ENCODE measurements around the gene PLA2G7. TPM values are rescaled to one million over a fixed set of nuclear protein-coding genes. Genes with fewer than 3 reads are reported as not detected.

The PLA2G7 gene
- polyA plus RNA-seq, 1 donor from 2014 or later, result 0.35 TPM

GRCh38 chr6:46741482-46741881 lies 6.3 kb upstream of the PLA2G7 start:
- Histone ChIP-seq H3K36me3 (ENCODE audit: insufficient read depth, low read length) (no peaks in the 10 kb centered on the region), H3K9me2 (ENCODE audit: insufficient read depth, low read length) (no peaks in the 10 kb centered on the region), H3K4me3 (ENCODE audit: low read length) (no peak overlapping the region), H2AFZ (ENCODE audit: low read depth, low read length) (no peak overlapping the region), H3K27me3 (ENCODE audit: insufficient read depth, low read depth, low read length) (peaks cover 5% of the 10 kb centered on the region), H3K9me3 (ENCODE audit: low read length) (no peaks in the 10 kb centered on the region), H3K79me2 (replicated peaks; ENCODE audit: insufficient read depth, low read length) (no peaks in the 10 kb centered on the region), H3F3A (ENCODE audit: insufficient read depth, low read length, poor library complexity, severe bottlenecking) (no peaks in the 10 kb centered on the region), H3K27ac (ENCODE audit: low read length) (no peak overlapping the region), H3K9ac (ENCODE audit: low read length) (no peak overlapping the region), H3K4me2 (ENCODE audit: low read length) (no peak overlapping the region), H4K20me1 (ENCODE audit: insufficient read depth) (no peaks in the 10 kb centered on the region)
- TF ChIP-seq SMC3 (conservative IDR thresholded peaks at IDR 0.05; ENCODE audit: poor library complexity) (no peak), MXI1 (conservative IDR thresholded peaks at IDR 0.05; ENCODE audit: poor library complexity, severe bottlenecking) (no peak), POLR2AphosphoS5 (IDR thresholded peaks at IDR 0.05) (no peak), TAF1 (IDR thresholded peaks at IDR 0.05; ENCODE audit: low read depth) (no peak), EP300 (conservative IDR thresholded peaks at IDR 0.05; ENCODE audit: poor library complexity, severe bottlenecking) (no peak), RAD21 (conservative IDR thresholded peaks at IDR 0.05) (no peak), CTCF (IDR thresholded peaks at IDR 0.05; ENCODE audit: poor library complexity, severe bottlenecking) (no peak), EZH2 (IDR thresholded peaks at IDR 0.05; ENCODE audit: borderline replicate concordance, insufficient read depth, low read length, poor library complexity, severe bottlenecking) (no peak), REST (IDR thresholded peaks at IDR 0.05; ENCODE audit: borderline replicate concordance) (no peak)

GRCh38 chr6:46736906-46737305 lies 1.7 kb upstream of the PLA2G7 start:
- H2AFZ ChIP-seq (ENCODE audit: low read depth, low read length), result no peak overlapping the region
- H3F3A ChIP-seq (ENCODE audit: insufficient read depth, low read length, poor library complexity, severe bottlenecking), result no peaks in the 10 kb centered on the region
- H3K4me2 ChIP-seq (ENCODE audit: low read length), result no peak overlapping the region
- H3K9me2 ChIP-seq (ENCODE audit: insufficient read depth, low read length), result no peaks in the 10 kb centered on the region
- H3K4me3 ChIP-seq (ENCODE audit: low read length), result no peak overlapping the region
- no peak for TF ChIP-seq SMC3 (conservative IDR thresholded peaks at IDR 0.05; ENCODE audit: poor library complexity)
- TF ChIP-seq RAD21 (conservative IDR thresholded peaks at IDR 0.05), result no peak
- TF ChIP-seq MXI1 (conservative IDR thresholded peaks at IDR 0.05; ENCODE audit: poor library complexity, severe bottlenecking), result no peak
- no peak for TF ChIP-seq EP300 (conservative IDR thresholded peaks at IDR 0.05; ENCODE audit: poor library complexity, severe bottlenecking)
- TF ChIP-seq CTCF (IDR thresholded peaks at IDR 0.05; ENCODE audit: poor library complexity, severe bottlenecking), result no peak
- TF ChIP-seq REST (IDR thresholded peaks at IDR 0.05; ENCODE audit: borderline replicate concordance), result no peak
- TF ChIP-seq TAF1 (IDR thresholded peaks at IDR 0.05; ENCODE audit: low read depth), result no peak
- no peak for TF ChIP-seq POLR2AphosphoS5 (IDR thresholded peaks at IDR 0.05)
- TF ChIP-seq EZH2 (IDR thresholded peaks at IDR 0.05; ENCODE audit: borderline replicate concordance, insufficient read depth, low read length, poor library complexity, severe bottlenecking), result no peak
- H3K36me3 ChIP-seq (ENCODE audit: insufficient read depth, low read length), result no peaks in the 10 kb centered on the region
- H3K27me3 ChIP-seq (ENCODE audit: insufficient read depth, low read depth, low read length), result peaks cover 36% of the 10 kb centered on the region
- no peak overlapping the region for H3K9ac ChIP-seq (ENCODE audit: low read length)
- no peaks in the 10 kb centered on the region for H4K20me1 ChIP-seq (ENCODE audit: insufficient read depth)
- H3K79me2 ChIP-seq (replicated peaks; ENCODE audit: insufficient read depth, low read length), result no peaks in the 10 kb centered on the region
- H3K27ac ChIP-seq (ENCODE audit: low read length), result no peak overlapping the region
- H3K9me3 ChIP-seq (ENCODE audit: low read length), result no peaks in the 10 kb centered on the region

Measured in neural cell (in vitro differentiated cells).